WTC11 (cell line): ENCODE results near the gene OAS2. TPM values are rescaled to one million over a fixed set of nuclear protein-coding genes. Genes with fewer than 3 reads are reported as not detected.

Source experiments
- ATAC-seq: fragments of 200-7000 bp; cut with Tn5 transposase; 2 replicates; pipeline ENCODE4 v1.10.0; 2021; ENCODE audit warnings: mild to moderate bottlenecking, moderate library complexity
- CTCF ChIA-PET: fragments of 300-600 bp; sonication (Branson Sonifier 250); formaldehyde crosslinking; loops from one replicate; lab custom pipeline; 2021; ENCODE audit warnings: antibody characterized with exemption; lab: Charles Lee
- POLR2A ChIA-PET: fragments of 350-600 bp; sonication (Branson Sonifier 250); formaldehyde crosslinking; loops from one replicate; lab custom pipeline; 2021; ENCODE audit warnings: antibody characterized with exemption; lab: Charles Lee
- DNase-seq: peaks from one replicate; pipeline ENCODE4 v3.0.0; 2021; ENCODE audit warnings: low spot score
- H3K27ac Mint-ChIP-seq: 2 replicates; pipeline ENCODE4 v1.8.0; 2021; ENCODE audit warnings: mixed read lengths
- H3K27me3 Mint-ChIP-seq: 2 replicates; pipeline ENCODE4 v1.8.0; 2021; ENCODE audit warnings: low read depth, mild to moderate bottlenecking, moderate library complexity, mixed read lengths
- H3K36me3 Mint-ChIP-seq: 2 replicates; pipeline ENCODE4 v1.8.0; 2021; ENCODE audit warnings: mixed read lengths
- H3K4me1 Mint-ChIP-seq: 2 replicates; pipeline ENCODE4 v1.8.0; 2022; ENCODE audit warnings: mixed read lengths
- H3K4me3 Mint-ChIP-seq: 2 replicates; pipeline ENCODE4 v1.8.0; 2021; ENCODE audit warnings: mild to moderate bottlenecking, moderate library complexity, mixed read lengths
- H3K9me3 Mint-ChIP-seq: 2 replicates; pipeline ENCODE4 v1.8.0; 2021; ENCODE audit warnings: mixed read lengths
- ARID4B ChIP-seq: sonication (generic); formaldehyde crosslinking; IDR thresholded peaks from 2 replicates; pipeline ENCODE4 v1.8.0; 2023; ENCODE audit warnings: missing genetic modification reagents, mild to moderate bottlenecking, borderline replicate concordance
- CBFB ChIP-seq: sonication (generic); formaldehyde crosslinking; IDR thresholded peaks from 2 replicates; pipeline ENCODE4 v1.8.1; 2022; ENCODE audit warnings: mild to moderate bottlenecking, low read depth, missing genetic modification reagents
- FOXJ3 ChIP-seq: sonication (generic); formaldehyde crosslinking; IDR thresholded peaks from 2 replicates; pipeline ENCODE4 v1.9.0; 2021; ENCODE audit warnings: missing genetic modification reagents, mild to moderate bottlenecking, borderline replicate concordance
- FOXK1 ChIP-seq: sonication (generic); formaldehyde crosslinking; IDR thresholded peaks from 2 replicates; pipeline ENCODE4 v1.8.0; 2022; ENCODE audit warnings: mild to moderate bottlenecking, moderate library complexity, missing genetic modification reagents
- HMGA2 ChIP-seq: fragments of 250-450 bp; sonication (Bioruptor Pico); IDR thresholded peaks from 2 replicates; pipeline ENCODE4 v1.4.0; 2021; ENCODE audit warnings: mild to moderate bottlenecking, moderate library complexity
- IRF2 ChIP-seq: sonication (generic); formaldehyde crosslinking; IDR thresholded peaks from 2 replicates; pipeline ENCODE4 v1.8.0; 2022; ENCODE audit warnings: low read depth, missing genetic modification reagents, borderline replicate concordance
- NFATC4 ChIP-seq: fragments of 250-450 bp; sonication (Bioruptor Pico); IDR thresholded peaks from 2 replicates; pipeline ENCODE4 v1.9.0; 2021; ENCODE audit warnings: mild to moderate bottlenecking
- PRDM15 ChIP-seq: sonication (generic); formaldehyde crosslinking; IDR thresholded peaks from 2 replicates; pipeline ENCODE4 v1.8.0; 2022; ENCODE audit warnings: missing genetic modification reagents
- ZBTB21 ChIP-seq: sonication (generic); formaldehyde crosslinking; IDR thresholded peaks from 2 replicates; pipeline ENCODE4 v1.8.1; 2023; ENCODE audit warnings: mild to moderate bottlenecking, missing genetic modification reagents, borderline replicate concordance
- ZMAT4 ChIP-seq: fragments of 250-450 bp; sonication (Bioruptor Pico); IDR thresholded peaks from 2 replicates; pipeline ENCODE4 v1.9.0; 2021; ENCODE audit warnings: mild to moderate bottlenecking
- ZNF219 ChIP-seq: sonication (generic); formaldehyde crosslinking; IDR thresholded peaks from 2 replicates; pipeline ENCODE4 v1.8.0; 2023; ENCODE audit warnings: missing genetic modification reagents, mild to moderate bottlenecking, borderline replicate concordance
- ZNF263 ChIP-seq: sonication (generic); formaldehyde crosslinking; IDR thresholded peaks from 2 replicates; pipeline ENCODE4 v1.8.1; 2022; ENCODE audit warnings: low read depth, mild to moderate bottlenecking, moderate library complexity, missing genetic modification reagents
- ZSCAN18 ChIP-seq: fragments of 250-450 bp; sonication (Bioruptor Pico); IDR thresholded peaks from 2 replicates; pipeline ENCODE4 v2.1.2; 2022; ENCODE audit warnings: mild to moderate bottlenecking, moderate library complexity
- total RNA-seq: library from RNA; stranded (reverse); gene quantifications from 3 replicates; pipeline ENCODE4 v1.2.3, GENCODE V29; 2021
- TF ChIP-seq, protein P1 (sequence below): fragments of 250-450 bp; sonication (Bioruptor Pico); IDR thresholded peaks from 2 replicates; pipeline ENCODE4 v1.9.0; 2021; ENCODE audit warnings: mild to moderate bottlenecking, borderline replicate concordance

Gene OAS2
- total RNA-seq, 1 experiment from 2014 or later: 0.28 TPM

DNA sequence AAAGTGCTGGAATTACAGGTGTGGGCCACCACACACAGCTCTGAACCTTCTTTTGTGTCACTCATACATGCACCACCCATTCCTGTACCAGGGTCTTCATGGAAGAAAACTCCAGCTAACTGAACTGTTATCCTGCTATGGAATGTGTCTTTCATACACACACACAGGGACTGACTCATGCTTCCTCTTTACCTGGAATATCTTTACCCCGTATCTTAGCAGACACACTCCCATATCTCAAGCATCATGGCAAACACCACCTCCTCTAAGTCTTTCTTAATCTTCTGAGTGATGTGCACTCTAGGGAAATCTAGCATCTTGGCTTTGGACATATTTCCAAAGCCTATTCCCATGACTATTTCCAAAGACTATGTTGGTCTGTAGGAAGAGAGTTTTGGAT is 43.2 kb downstream of the OAS2 start:
- Mint-ChIP-seq H3K4me3 (no peak overlapping the region), H3K4me1 (no peaks in the 10 kb centered on the region), H3K36me3 (no peaks in the 10 kb centered on the region), H3K9me3 (peaks cover 13% of the 10 kb centered on the region), H3K27ac (no peak overlapping the region), H3K27me3 (peaks cover 5% of the 10 kb centered on the region; the same call in 1 of the 2 replicates)
- ATAC-seq (no peak), DNase-seq (no peak)
- CTCF ChIA-PET: interaction anchor here (4.2 kb wide), 1 partner anchor 28 kb away, joined by 22 read pairs; no protein-coding TSS in a partner anchor
- POLR2A ChIA-PET: no interaction called here
- TF ChIP-seq NFATC4 (CRISPR knock-in tag) (no peak), ZSCAN18 (CRISPR knock-in tag) (no peak), IRF2 (CRISPR knock-in tag) (no peak), CBFB (no peak), ZBTB21 (CRISPR knock-in tag) (no peak), HMGA2 (CRISPR knock-in tag) (no peak), ZNF219 (CRISPR knock-in tag) (no peak), ZNF263 (CRISPR knock-in tag) (no peak), PRDM15 (no peak), FOXJ3 (CRISPR knock-in tag) (no peak), FOXK1 (CRISPR knock-in tag) (no peak), ZMAT4 (CRISPR knock-in tag) (no peak), ARID4B (CRISPR knock-in tag) (no peak)
- TF ChIP-seq, protein P1, sequence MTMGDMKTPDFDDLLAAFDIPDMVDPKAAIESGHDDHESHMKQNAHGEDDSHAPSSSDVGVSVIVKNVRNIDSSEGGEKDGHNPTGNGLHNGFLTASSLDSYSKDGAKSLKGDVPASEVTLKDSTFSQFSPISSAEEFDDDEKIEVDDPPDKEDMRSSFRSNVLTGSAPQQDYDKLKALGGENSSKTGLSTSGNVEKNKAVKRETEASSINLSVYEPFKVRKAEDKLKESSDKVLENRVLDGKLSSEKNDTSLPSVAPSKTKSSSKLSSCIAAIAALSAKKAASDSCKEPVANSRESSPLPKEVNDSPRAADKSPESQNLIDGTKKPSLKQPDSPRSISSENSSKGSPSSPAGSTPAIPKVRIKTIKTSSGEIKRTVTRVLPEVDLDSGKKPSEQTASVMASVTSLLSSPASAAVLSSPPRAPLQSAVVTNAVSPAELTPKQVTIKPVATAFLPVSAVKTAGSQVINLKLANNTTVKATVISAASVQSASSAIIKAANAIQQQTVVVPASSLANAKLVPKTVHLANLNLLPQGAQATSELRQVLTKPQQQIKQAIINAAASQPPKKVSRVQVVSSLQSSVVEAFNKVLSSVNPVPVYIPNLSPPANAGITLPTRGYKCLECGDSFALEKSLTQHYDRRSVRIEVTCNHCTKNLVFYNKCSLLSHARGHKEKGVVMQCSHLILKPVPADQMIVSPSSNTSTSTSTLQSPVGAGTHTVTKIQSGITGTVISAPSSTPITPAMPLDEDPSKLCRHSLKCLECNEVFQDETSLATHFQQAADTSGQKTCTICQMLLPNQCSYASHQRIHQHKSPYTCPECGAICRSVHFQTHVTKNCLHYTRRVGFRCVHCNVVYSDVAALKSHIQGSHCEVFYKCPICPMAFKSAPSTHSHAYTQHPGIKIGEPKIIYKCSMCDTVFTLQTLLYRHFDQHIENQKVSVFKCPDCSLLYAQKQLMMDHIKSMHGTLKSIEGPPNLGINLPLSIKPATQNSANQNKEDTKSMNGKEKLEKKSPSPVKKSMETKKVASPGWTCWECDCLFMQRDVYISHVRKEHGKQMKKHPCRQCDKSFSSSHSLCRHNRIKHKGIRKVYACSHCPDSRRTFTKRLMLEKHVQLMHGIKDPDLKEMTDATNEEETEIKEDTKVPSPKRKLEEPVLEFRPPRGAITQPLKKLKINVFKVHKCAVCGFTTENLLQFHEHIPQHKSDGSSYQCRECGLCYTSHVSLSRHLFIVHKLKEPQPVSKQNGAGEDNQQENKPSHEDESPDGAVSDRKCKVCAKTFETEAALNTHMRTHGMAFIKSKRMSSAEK (CRISPR knock-in tag): no peak
